Measurements from ENCODE around the gene LMTK3. TPM values are rescaled to one million over a fixed set of nuclear protein-coding genes. Genes with fewer than 3 reads are reported as not detected.
A peak's percentile ranks its signal among the peaks of the same experiment; 100 is the strongest.

The LMTK3 gene
- total RNA-seq, 1 donor from 2014 or later, result 4.2 TPM

DNA sequence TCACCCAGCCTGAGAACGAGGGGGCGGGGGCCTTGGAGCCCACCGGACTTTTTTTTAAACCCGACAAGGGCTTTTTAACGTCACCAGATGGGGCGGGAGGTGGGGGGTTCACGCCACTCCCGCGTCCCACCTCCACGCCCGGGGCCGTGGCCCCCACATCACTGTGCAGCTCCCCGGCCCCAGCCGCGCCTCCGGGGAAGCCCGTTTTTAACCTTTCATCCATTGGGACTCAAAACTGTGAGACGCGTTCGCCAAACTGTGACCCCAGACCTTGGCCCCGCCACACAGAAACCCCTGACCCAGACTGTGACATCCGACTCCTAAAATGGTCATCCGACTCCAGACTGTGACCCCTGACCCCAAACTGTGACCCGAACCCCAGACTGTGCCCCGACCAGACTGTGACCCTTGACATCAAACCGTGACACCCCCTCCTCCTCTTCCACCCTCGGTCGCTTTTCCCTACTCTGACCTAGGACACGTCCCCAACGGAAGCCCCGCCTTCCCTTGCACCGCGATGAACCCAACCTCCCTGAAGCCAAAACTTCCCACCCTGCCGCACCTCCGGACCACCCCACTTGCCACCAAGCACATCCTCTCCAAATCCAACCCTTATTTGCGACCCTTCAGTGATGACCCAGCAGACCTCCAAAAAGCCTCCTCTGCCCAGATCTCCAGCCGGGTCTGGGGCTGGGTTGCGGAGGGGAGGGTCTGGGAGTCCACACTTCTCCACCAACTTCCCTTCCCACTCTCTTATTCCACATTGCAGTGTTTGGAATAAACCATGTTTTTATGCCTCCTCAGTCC, 67.3 kb downstream of the LMTK3 start:
- H3K4me3 ChIP-seq (ENCODE audit: low read depth, low read length), result peak overlapping the region; percentile 100
- no peak for DNase-seq (ENCODE audit: low read depth)
- TF ChIP-seq, protein P1, sequence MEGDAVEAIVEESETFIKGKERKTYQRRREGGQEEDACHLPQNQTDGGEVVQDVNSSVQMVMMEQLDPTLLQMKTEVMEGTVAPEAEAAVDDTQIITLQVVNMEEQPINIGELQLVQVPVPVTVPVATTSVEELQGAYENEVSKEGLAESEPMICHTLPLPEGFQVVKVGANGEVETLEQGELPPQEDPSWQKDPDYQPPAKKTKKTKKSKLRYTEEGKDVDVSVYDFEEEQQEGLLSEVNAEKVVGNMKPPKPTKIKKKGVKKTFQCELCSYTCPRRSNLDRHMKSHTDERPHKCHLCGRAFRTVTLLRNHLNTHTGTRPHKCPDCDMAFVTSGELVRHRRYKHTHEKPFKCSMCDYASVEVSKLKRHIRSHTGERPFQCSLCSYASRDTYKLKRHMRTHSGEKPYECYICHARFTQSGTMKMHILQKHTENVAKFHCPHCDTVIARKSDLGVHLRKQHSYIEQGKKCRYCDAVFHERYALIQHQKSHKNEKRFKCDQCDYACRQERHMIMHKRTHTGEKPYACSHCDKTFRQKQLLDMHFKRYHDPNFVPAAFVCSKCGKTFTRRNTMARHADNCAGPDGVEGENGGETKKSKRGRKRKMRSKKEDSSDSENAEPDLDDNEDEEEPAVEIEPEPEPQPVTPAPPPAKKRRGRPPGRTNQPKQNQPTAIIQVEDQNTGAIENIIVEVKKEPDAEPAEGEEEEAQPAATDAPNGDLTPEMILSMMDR (conservative IDR thresholded peaks at IDR 0.05; ENCODE audit: low read depth, low read length), result no peak

DNA sequence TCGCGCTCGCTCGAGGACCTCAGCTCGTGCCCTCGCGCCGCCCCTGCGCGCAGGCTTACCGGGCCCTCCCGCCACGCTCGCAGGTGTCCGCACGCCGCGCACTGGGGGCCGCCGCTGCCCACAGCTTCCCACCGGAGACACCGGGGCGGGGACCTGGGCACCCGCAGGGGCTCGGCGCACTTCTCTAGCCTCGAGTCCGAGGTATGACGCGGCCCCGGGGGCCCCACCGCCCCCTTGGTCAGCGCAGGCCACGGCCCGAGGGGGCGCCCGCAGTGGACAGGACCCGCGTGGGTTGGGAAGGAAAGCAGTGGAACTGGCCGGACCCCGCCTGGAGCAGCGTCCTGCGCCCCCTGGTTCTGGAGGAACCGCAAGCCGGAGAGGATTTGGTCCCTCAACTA, 67.9 kb downstream of the LMTK3 start:
- no peak for DNase-seq (ENCODE audit: low read depth)
- peak overlapping the region; percentile 100 for H3K4me3 ChIP-seq (ENCODE audit: low read depth, low read length)
- TF ChIP-seq, protein P1 (conservative IDR thresholded peaks at IDR 0.05; ENCODE audit: low read depth, low read length), result no peak

DNA sequence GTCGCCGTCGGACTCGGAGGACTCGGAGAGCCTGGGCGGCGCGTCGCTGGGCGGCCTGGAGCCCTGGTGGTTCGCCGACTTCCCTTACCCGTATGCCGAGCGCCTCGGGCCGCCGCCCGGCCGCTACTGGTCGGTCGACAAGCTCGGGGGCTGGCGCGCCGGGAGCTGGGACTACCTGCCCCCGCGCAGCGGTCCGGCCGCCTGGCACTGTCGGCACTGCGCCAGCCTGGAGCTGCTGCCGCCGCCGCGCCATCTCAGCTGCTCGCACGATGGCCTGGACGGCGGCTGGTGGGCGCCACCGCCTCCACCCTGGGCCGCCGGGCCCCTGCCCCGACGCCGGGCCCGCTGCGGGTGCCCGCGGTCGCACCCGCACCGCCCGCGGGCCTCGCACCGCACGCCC, 68.4 kb downstream of the LMTK3 start:
- DNase-seq (ENCODE audit: low read depth), result no peak
- H3K4me3 ChIP-seq (ENCODE audit: low read depth, low read length), result peak overlapping the region; percentile 11
- TF ChIP-seq, protein P1 (conservative IDR thresholded peaks at IDR 0.05; ENCODE audit: low read depth, low read length), result no peak

DNA sequence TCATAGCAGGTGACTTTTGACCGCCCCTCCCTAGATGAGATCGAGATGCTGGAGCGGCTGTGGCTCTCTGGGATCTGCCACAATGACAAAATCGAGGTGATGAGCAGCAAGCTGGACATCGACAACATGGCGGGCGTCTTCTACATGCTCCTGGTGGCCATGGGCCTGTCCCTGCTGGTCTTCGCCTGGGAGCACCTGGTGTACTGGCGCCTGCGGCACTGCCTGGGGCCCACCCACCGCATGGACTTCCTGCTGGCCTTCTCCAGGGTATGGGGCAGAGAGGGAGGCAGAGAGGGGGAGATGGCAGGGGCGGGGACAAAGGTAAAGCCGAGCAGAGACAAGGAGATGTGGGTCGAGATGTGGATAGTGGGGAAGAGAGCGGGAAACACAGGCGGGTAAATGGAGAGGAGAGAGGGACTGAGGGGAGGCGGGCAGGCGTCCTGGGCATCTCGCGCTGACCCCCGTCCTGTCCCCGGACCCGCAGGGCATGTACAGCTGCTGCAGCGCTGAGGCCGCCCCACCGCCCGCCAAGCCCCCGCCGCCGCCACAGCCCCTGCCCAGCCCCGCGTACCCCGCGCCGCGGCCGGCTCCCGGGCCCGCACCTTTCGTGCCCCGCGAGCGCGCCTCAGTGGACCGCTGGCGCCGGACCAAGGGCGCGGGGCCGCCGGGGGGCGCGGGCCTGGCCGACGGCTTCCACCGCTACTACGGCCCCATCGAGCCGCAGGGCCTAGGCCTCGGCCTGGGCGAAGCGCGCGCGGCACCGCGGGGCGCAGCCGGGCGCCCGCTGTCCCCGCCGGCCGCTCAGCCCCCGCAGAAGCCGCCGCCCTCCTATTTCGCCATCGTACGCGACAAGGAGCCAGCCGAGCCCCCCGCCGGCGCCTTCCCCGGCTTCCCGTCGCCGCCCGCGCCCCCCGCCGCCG, 69.3 kb downstream of the LMTK3 start:
- TF ChIP-seq, protein P1 (conservative IDR thresholded peaks at IDR 0.05; ENCODE audit: low read depth, low read length), result no peak
- no peak overlapping the region for H3K4me3 ChIP-seq (ENCODE audit: low read depth, low read length)
- no peak for DNase-seq (ENCODE audit: low read depth)

DNA sequence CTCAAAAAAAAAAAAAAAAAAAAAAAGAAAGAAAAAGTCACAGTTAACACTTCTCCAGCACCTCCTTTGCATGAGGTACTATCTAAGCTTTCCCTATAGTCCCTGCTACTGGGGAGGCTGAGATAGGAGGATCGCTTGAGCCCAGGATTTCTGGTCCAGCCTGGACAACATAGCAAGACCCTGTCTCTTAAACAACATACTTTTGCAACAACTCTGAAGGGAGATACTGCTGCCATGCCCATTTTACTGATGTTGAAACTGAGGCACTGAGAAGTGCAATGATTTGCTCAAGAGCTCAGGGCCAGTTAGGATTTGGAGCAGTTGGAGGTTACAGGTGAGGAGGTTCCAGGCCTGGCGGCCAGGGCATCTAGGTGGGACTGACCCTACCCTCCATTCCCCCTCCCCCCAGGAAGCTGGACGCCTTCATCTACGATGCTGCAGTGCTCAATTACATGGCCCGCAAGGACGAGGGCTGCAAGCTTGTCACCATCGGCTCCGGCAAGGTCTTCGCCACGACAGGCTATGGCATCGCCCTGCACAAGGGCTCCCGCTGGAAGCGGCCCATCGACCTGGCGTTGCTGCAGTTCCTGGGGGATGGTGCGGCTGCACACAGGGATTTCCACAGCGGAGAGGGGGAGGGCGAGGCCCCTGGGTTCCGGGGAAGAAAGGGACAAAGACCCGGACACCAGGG, 70.1 kb downstream of the LMTK3 start:
- TF ChIP-seq, protein P1 (conservative IDR thresholded peaks at IDR 0.05; ENCODE audit: low read depth, low read length), result no peak
- DNase-seq (ENCODE audit: low read depth), result no peak
- no peak overlapping the region for H3K4me3 ChIP-seq (ENCODE audit: low read depth, low read length)

DNA sequence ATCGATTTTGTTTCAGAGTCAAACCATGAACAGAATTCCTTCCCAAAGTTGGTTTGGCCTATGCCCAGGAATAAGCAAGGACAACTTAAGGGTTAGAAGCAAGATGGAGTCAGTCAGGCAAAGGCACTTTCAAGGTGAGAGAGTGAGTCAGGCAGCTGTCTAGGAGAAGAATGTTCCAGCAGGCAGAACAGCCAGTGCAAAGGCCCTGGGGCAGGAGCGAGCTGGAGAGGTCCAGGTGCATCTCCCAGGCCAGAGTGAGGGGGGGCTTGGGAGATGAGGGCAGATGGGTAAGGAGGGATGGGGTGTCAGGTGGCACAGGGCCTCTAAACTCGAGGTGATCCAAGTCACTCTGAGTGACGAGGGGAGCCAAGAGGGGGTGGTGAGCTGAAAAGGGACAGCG, 75.0 kb downstream of the LMTK3 start:
- no peak for DNase-seq (ENCODE audit: low read depth)
- H3K4me3 ChIP-seq (ENCODE audit: low read depth, low read length), result no peak overlapping the region
- TF ChIP-seq, protein P1 (conservative IDR thresholded peaks at IDR 0.05; ENCODE audit: low read depth, low read length), result no peak

Other genes with a start within 250 kb of the LMTK3 start
- gene ZNF114, start 241.8 kb downstream of the LMTK3 start, total RNA-seq, result 0.63 and 5.0 TPM in 2 replicates
- gene EMP3, start 186.3 kb downstream of the LMTK3 start, total RNA-seq, result 23.1 and 96.8 TPM in 2 replicates
- 3.8 and 5.4 TPM in 2 replicates for gene TMEM143, start 147.9 kb downstream of the LMTK3 start, total RNA-seq
- gene SYNGR4, start 147.5 kb downstream of the LMTK3 start, total RNA-seq, result not detected in 2 replicates
- gene KDELR1, start 120.3 kb downstream of the LMTK3 start, total RNA-seq, result 144 TPM in 2 replicates
- 0.14 and 0.98 TPM in 2 replicates for gene GRIN2D, start 118.2 kb downstream of the LMTK3 start, total RNA-seq
- 51.2 and 58.7 TPM in 2 replicates for gene GRWD1, start 65.9 kb downstream of the LMTK3 start, total RNA-seq
- gene KCNJ14, start 56.3 kb downstream of the LMTK3 start, total RNA-seq, result 0.06 and 0.07 TPM in 2 replicates
- 43.6 and 81.6 TPM in 2 replicates for gene CYTH2, start 42.5 kb downstream of the LMTK3 start, total RNA-seq
- 0.29 TPM in 1 of 2 replicates, not detected in the other for gene SULT2B1, start 40.3 kb upstream of the LMTK3 start, total RNA-seq
- gene SPACA4, start 94.9 kb upstream of the LMTK3 start, total RNA-seq, result not detected in 2 replicates
- 0.14 and 0.40 TPM in 2 replicates for gene FAM83E, start 103.2 kb upstream of the LMTK3 start, total RNA-seq
- gene RPL18, start 107.3 kb upstream of the LMTK3 start, total RNA-seq, result 2,819 and 2,927 TPM in 2 replicates
- 13.0 and 14.5 TPM in 2 replicates for gene SPHK2, start 107.7 kb upstream of the LMTK3 start, total RNA-seq
- 1.3 and 5.9 TPM in 2 replicates for gene DBP, start 125.5 kb upstream of the LMTK3 start, total RNA-seq
- gene CA11, start 134.4 kb upstream of the LMTK3 start, total RNA-seq, result 0.22 and 6.6 TPM in 2 replicates
- gene NTN5, start 161.2 kb upstream of the LMTK3 start, total RNA-seq, result not detected in 2 replicates
- gene FUT2, start 184.1 kb upstream of the LMTK3 start, total RNA-seq, result 0.52 and 0.58 TPM in 2 replicates
- 0.72 and 1.5 TPM in 2 replicates for gene MAMSTR, start 207.9 kb upstream of the LMTK3 start, total RNA-seq
- 3.5 and 6.9 TPM in 2 replicates for gene RASIP1, start 228.8 kb upstream of the LMTK3 start, total RNA-seq
- not detected in 2 replicates for gene IZUMO1, start 235.1 kb upstream of the LMTK3 start, total RNA-seq
- 2.9 and 3.0 TPM in 2 replicates for gene FUT1, start 240.8 kb upstream of the LMTK3 start, total RNA-seq
- not detected in 2 replicates for gene FGF21, start 243.7 kb upstream of the LMTK3 start, total RNA-seq